MM.1S (cell line): ENCODE measurements around the gene GALM.
A peak's percentile ranks its signal among the peaks of the same experiment; 100 is the strongest.

ENCODE experiments used
- DNase-seq: peaks from one replicate; pipeline ENCODE4 v3.0.0-alpha.2; 2015
- H2AFZ ChIP-seq: fragments of 300-600 bp; sonication (generic); 2 replicates; pipeline ENCODE4 v1.6.0; 2016; ENCODE audit warnings: antibody characterized with exemption, low read length
- H3F3A ChIP-seq: fragments of 300-600 bp; sonication (generic); 2 replicates; pipeline ENCODE4 v1.6.1; 2016; ENCODE audit warnings: mild to moderate bottlenecking, antibody characterized with exemption, low read length, moderate library complexity, mixed read lengths; ENCODE audit not compliant: insufficient read depth
- H3K27ac ChIP-seq: fragments of 300-600 bp; sonication (generic); 2 replicates; pipeline ENCODE4 v1.5.1; 2016; ENCODE audit warnings: mild to moderate bottlenecking, low read length
- H3K27me3 ChIP-seq: fragments of 300-600 bp; sonication (generic); replicated peaks from 2 replicates; pipeline ENCODE4 v1.6.0; 2016; ENCODE audit warnings: low read length; ENCODE audit not compliant: insufficient read depth
- H3K36me3 ChIP-seq: fragments of 300-600 bp; sonication (generic); replicated peaks from 2 replicates; pipeline ENCODE4 v1.6.1; 2016; ENCODE audit warnings: mild to moderate bottlenecking, low read length, mixed read lengths; ENCODE audit not compliant: insufficient read depth
- H3K4me1 ChIP-seq: fragments of 300-600 bp; sonication (generic); 2 replicates; pipeline ENCODE4 v1.6.1; 2016; ENCODE audit warnings: low read length, mixed read lengths
- H3K4me2 ChIP-seq: fragments of 300-600 bp; sonication (generic); 2 replicates; pipeline ENCODE4 v1.6.0; 2016; ENCODE audit warnings: low read depth, low read length
- H3K4me3 ChIP-seq: fragments of 300-600 bp; sonication (generic); 2 replicates; pipeline ENCODE4 v1.5.1; 2016; ENCODE audit warnings: low read length, mixed read lengths
- H3K79me2 ChIP-seq: fragments of 300-600 bp; sonication (generic); 2 replicates; pipeline ENCODE4 v1.6.1; 2016; ENCODE audit warnings: mixed run types, low read length, mixed read lengths
- H3K9ac ChIP-seq: fragments of 300-600 bp; sonication (generic); 2 replicates; pipeline ENCODE4 v1.6.1; 2016; ENCODE audit warnings: low read length, mixed read lengths
- H3K9me2 ChIP-seq: fragments of 300-600 bp; sonication (generic); replicated peaks from 2 replicates; pipeline ENCODE4 v1.6.1; 2016; ENCODE audit warnings: mild to moderate bottlenecking, low read length, mixed read lengths; ENCODE audit not compliant: insufficient read depth
- H3K9me3 ChIP-seq: fragments of 300-600 bp; sonication (generic); replicated peaks from 2 replicates; pipeline ENCODE4 v1.6.1; 2016; ENCODE audit warnings: mild to moderate bottlenecking, low read length, mixed read lengths; ENCODE audit not compliant: insufficient read depth
- H4K20me1 ChIP-seq: fragments of 300-600 bp; sonication (generic); 2 replicates; pipeline ENCODE4 v1.6.1; 2016; ENCODE audit warnings: mild to moderate bottlenecking, low read length, moderate library complexity, mixed read lengths; ENCODE audit not compliant: insufficient read depth
- CTCF ChIP-seq: fragments of 300-600 bp; sonication (generic); IDR thresholded peaks from 2 replicates; pipeline ENCODE4 v1.5.1; 2016; ENCODE audit warnings: antibody characterized with exemption, low read length, mixed read lengths
- EZH2 ChIP-seq: fragments of 300-600 bp; sonication (generic); optimal IDR thresholded peaks from 2 replicates; pipeline ENCODE3; 2017; ENCODE audit warnings: low read depth, mild to moderate bottlenecking, antibody characterized with exemption, low read length, mixed read lengths
- EZH2phosphoT487 ChIP-seq: fragments of 300-600 bp; sonication (generic); IDR thresholded peaks from 2 replicates; pipeline ENCODE4 v1.6.1; 2018; ENCODE audit warnings: antibody characterized with exemption, low read length

The GALM gene

DNA sequence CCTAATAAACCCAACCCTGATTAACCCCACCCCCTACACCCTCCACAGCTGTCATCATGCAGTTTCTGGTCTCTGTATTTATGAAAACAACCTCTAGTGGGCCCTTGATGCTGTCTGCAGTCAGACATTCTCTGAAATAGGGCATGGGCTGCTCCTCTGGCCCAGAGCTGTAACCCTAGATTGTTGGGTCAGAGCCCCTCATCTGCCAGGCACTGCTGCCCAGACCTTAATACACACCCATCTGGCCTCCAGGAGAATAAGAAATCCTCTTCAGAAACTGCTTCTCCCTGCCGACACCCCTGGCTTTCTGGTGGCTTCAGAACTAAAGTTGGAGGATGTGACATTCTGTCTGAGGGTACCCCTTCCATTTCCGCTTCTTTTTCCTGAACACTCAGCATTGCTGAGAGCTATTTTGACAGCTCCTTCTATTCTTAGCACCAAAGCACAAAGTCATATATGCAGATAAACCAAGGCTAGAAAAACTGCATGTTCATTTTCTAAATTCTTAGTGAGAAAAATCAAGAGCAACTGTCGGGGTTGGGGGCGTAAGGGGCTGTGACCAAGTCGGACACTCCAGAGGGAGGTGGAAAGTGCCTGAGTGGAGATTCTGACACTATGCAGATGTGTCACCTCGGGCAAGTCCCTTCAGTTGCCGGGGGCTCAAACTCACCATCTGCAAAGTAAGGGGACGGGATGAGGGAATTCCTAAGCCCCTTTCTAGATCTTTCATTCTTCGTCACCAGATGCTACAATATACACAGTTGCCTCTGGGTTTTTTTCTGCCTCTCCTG is 56.6 kb downstream of the GALM start:
- TF ChIP-seq CTCF: peak; percentile 42
- TF ChIP-seq EZH2phosphoT487: no peak
- TF ChIP-seq EZH2: no peak
- Histone ChIP-seq H3K4me2 (peak overlapping the region; percentile 98), H3K9ac (peak overlapping the region; percentile 43), H3K36me3 (peaks cover 5% of the 10 kb centered on the region; the same call in 1 of the 2 replicates), H3K4me1 (peaks cover 35% of the 10 kb centered on the region), H3K9me2 (no peaks in the 10 kb centered on the region), H3F3A (peaks cover 37% of the 10 kb centered on the region), H4K20me1 (no peaks in the 10 kb centered on the region), H3K79me2 (peaks cover 22% of the 10 kb centered on the region), H3K27ac (peak overlapping the region; percentile 76), H2AFZ (peak overlapping the region; percentile 14; the same call in 1 of the 2 replicates), H3K4me3 (peak overlapping the region; percentile 51), H3K9me3 (no peaks in the 10 kb centered on the region), H3K27me3 (no peaks in the 10 kb centered on the region)
- peak; percentile 75 for DNase-seq

DNA sequence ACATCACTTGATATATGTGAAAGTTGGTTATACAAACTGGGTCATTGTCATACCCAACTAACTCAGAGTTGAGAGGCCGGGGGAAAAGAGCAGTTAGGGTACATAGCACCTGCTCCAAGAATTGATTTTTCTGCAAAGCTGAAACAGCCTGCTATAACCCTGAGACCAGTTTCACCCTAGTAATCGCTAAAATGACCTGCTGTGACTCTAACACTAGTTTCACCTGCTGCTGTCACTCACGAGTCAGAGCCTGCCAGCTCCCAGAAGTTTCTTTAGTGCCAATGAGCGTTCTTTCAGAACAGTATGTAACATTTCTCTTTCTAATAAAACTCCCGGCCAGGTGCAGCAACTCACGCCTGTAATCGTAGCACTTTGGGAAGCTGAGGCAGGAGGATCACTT is 57.3 kb downstream of the GALM start:
- H3K9me2 ChIP-seq: no peaks in the 10 kb centered on the region
- H2AFZ ChIP-seq: no peak overlapping the region
- H3K36me3 ChIP-seq: peaks cover 5% of the 10 kb centered on the region; the same call in 1 of the 2 replicates
- H3K9me3 ChIP-seq: no peaks in the 10 kb centered on the region
- H3K4me1 ChIP-seq: peaks cover 35% of the 10 kb centered on the region
- peak overlapping the region; percentile 98 for H3K4me2 ChIP-seq
- H3K4me3 ChIP-seq: peak overlapping the region; percentile 51
- DNase-seq: peak; percentile 87
- H3K79me2 ChIP-seq: peaks cover 17% of the 10 kb centered on the region; the same call in 1 of the 2 replicates
- H3F3A ChIP-seq: peaks cover 37% of the 10 kb centered on the region
- TF ChIP-seq EZH2phosphoT487 (no peak), EZH2 (no peak), CTCF (no peak)
- H3K27ac ChIP-seq: peak overlapping the region; percentile 76
- peak overlapping the region; percentile 43 for H3K9ac ChIP-seq
- no peaks in the 10 kb centered on the region for H3K27me3 ChIP-seq
- no peaks in the 10 kb centered on the region for H4K20me1 ChIP-seq

DNA sequence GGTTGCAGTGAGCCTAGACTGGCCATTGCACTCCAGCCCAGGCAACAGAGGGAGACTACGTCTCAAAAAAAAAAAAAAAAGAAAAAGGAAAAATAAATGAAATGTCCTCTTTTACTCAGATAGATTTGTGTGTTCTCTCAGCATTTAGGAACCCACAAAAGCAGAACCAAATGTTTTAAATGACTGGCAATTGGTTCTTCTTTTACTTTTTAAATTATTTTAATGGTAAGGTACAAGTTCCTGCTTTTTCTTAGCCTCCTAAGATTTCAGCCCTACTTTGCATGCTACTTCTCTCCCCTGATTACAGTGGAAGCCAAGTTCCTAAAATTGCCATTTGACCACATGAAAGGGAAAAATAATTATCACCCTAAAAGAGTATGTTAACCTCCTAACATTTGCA is 61.7 kb downstream of the GALM start:
- Histone ChIP-seq H3K36me3 (no peaks in the 10 kb centered on the region), H3K27ac (no peak overlapping the region)

More for the DNA sequence above, 61.7 kb downstream of the GALM start:
- Histone ChIP-seq H3K9me3 (no peaks in the 10 kb centered on the region), H3K4me1 (peaks cover 18% of the 10 kb centered on the region), H3K4me3 (no peak overlapping the region), H3K4me2 (no peak overlapping the region), H3F3A (peaks cover 11% of the 10 kb centered on the region), H4K20me1 (no peaks in the 10 kb centered on the region), H3K9me2 (no peaks in the 10 kb centered on the region), H3K79me2 (0 out of 2 replicates have a peak, but pooled peaks cover 7% of the 10 kb centered on the region), H2AFZ (no peak overlapping the region), H3K9ac (no peak overlapping the region), H3K27me3 (no peaks in the 10 kb centered on the region)
- DNase-seq: no peak
- no peak for TF ChIP-seq EZH2phosphoT487
- no peak for TF ChIP-seq EZH2
- no peak for TF ChIP-seq CTCF
